GM13976 (cell line): ENCODE data around the gene KRT37.

Source experiments
- DNase-seq: peaks from one replicate; pipeline ENCODE4 v3.0.0; 2012; ENCODE audit warnings: low spot score
- in situ Hi-C: fragments of 300-500 bp; cut with MboI; formaldehyde crosslinking; loops from one replicate; pipeline ENCODE4 v1.12.0; 2022; ENCODE audit warnings: low sequenced_read_pairs, mixed read lengths, inconsistent platforms; ENCODE audit not compliant: unreplicated experiment
- TF ChIP-seq, protein P1 (sequence below): IDR thresholded peaks from 2 replicates; pipeline ENCODE4 v1.5.1; 2012; ENCODE audit warnings: borderline replicate concordance, mild to moderate bottlenecking; ENCODE audit not compliant: insufficient read depth; ENCODE audit errors: extremely low read depth, missing control alignments, control extremely low read depth

Gene KRT37

DNA sequence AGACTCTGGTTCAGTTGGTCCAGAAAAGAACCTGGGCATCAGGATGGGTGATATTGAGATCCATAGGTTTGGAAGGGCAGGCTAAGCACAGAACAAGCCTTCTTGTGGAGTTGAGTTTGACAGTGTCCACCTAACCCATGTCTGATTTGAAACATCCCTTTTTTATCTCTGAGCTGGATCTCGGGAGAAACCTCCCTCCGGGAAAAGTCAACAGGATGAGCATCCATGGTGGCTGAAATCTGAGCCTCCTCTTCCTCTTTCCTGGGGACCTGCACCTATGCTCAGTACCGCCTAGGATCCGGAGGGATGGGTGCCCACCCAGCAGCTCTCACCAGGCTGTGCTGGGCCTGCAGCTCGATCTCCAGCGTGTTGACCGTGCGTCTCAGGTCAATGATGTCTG lies 39.4 kb upstream of the KRT37 start:
- in situ Hi-C loops: no loop called here
- DNase-seq: no peak
- TF ChIP-seq, protein P1, sequence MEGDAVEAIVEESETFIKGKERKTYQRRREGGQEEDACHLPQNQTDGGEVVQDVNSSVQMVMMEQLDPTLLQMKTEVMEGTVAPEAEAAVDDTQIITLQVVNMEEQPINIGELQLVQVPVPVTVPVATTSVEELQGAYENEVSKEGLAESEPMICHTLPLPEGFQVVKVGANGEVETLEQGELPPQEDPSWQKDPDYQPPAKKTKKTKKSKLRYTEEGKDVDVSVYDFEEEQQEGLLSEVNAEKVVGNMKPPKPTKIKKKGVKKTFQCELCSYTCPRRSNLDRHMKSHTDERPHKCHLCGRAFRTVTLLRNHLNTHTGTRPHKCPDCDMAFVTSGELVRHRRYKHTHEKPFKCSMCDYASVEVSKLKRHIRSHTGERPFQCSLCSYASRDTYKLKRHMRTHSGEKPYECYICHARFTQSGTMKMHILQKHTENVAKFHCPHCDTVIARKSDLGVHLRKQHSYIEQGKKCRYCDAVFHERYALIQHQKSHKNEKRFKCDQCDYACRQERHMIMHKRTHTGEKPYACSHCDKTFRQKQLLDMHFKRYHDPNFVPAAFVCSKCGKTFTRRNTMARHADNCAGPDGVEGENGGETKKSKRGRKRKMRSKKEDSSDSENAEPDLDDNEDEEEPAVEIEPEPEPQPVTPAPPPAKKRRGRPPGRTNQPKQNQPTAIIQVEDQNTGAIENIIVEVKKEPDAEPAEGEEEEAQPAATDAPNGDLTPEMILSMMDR: no peak

DNA sequence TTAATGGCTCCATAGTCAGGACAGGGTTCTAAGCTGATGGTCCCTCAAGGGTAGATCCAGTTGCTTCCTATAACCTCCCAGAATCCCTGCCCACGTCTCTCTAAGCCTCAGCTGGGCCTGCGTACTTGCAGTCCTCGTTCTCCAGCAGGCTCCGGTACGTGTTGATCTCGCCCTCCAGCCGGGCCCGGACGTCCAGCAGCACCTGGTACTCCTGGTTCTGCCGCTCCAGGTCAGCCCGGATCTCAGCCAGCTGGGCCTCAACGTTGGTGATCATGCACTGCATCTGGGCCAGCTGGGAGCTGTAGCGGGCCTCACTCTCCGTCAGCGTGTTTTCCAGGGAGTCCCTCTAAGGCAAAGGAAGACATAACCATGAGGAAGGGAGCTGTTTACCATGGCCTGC lies 38.3 kb upstream of the KRT37 start:
- TF ChIP-seq, protein P1: no peak
- in situ Hi-C loops: no loop called here
- DNase-seq: no peak

DNA sequence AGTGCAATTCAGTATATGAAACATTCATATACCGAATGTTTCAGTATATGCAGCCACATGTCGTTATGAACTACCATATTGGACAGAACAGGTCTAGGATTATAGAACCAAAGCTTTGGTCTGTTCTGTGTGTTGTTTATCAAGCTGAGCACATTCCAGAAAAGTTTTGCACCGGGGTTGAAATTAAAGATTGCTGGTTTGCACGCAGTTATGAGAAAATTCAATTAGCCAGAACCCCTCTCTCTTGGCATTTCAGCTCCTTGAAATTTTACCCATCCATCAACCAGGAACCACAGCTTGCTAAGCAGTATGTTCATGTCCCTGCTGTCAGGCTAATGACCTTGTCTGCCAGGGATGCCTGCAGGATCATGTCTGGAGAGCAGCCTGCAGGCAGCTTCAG lies 33.3 kb upstream of the KRT37 start:
- TF ChIP-seq, protein P1: no peak
- no peak for DNase-seq
- in situ Hi-C loops: no loop called here

DNA sequence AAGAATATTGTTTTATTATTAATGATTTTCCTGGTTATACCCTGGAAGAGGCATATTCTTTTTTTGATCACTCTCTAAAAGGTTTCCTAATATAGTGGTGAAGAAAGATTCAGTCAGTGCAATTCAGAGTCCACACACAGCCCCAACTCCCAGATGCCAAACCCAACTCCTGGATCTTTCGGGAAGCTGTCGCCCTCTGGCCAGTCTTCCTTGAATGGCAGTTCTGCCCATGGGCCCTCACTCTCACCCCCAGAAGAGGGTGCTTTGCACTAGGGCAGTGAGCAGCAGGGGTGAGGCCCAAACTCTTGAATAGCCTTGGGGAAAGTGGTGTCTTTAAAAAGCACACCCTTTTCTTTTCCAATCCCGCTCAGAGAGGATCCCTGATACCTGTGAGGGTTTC lies 31.8 kb upstream of the KRT37 start:
- DNase-seq: no peak
- in situ Hi-C loops: no loop called here
- TF ChIP-seq, protein P1: no peak

DNA sequence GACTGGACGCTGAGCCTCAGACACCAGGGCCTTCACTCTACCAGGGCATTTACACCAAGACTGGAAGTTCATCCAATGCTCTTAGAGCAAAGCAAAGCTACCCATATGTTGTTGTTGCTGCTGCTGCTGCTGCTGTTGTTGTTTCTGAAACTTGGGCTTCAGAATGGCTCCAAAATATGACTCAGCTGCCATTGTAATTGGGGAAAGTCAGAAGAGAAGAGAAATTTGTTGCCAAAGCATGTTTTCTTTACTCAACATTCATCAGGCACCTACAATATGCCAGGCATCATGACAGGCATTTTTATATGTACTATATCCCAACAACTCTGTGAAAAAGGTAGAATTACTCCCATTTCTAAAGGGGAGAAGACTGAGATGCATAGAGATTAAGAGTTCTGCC lies 30.9 kb upstream of the KRT37 start:
- DNase-seq: no peak
- in situ Hi-C loops: no loop called here
- TF ChIP-seq, protein P1: no peak

DNA sequence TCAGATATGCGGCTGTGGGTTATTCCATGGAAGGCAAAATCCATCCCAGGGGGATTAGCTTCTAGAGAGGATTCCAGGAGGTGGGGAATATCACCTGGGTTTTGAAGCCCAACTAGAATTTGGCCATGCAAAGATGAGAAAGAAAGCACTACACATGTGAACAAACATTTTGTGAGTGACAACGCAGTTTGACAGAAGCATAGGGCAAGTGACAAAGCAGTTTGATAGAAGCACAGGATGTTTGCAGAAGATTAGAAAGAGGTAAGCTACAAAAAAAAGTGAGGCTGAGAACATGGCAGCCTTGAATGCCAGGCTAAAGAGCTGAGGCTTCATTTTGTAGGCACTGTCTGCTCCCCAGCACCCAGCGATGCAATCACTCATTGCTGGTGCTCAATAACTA lies 28.7 kb upstream of the KRT37 start:
- DNase-seq: no peak
- in situ Hi-C loops: no loop called here
- TF ChIP-seq, protein P1: no peak

DNA sequence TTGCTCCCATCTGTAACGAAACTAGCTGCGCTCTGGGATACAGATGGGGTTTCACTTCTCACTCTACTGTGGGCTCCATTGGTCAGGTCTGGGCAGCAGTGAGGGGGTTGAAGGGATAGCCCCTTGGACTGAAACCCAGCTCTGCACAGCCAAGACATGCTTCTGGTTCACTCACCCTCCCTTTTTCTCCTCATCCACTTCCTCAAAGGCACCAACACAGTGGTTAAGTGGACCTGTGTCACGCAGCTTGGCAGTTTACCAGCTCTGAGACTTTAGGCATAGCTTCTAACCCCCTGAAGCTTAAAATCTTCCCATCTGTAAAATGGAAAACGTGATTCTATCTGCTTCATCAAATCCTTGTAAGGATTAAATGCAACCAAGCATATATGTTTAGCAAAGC lies 27.9 kb upstream of the KRT37 start:
- no peak for DNase-seq
- TF ChIP-seq, protein P1: no peak
- in situ Hi-C loops: no loop called here
